GM18907 (cell line): ENCODE data around the gene TM4SF20.
"Not testable (repeated sequence)": the region's sequence is repeated elsewhere in the genome, so short reads cannot be mapped to it uniquely, and the experiment has no call there.

Experiments
- ATAC-seq: cut with Tn5 transposase; IDR thresholded peaks from one replicate; pipeline ENCODE4 v1.9.1; 2021; ENCODE audit warnings: mild to moderate bottlenecking, moderate library complexity; ENCODE audit not compliant: unreplicated experiment

Gene TM4SF20

DNA sequence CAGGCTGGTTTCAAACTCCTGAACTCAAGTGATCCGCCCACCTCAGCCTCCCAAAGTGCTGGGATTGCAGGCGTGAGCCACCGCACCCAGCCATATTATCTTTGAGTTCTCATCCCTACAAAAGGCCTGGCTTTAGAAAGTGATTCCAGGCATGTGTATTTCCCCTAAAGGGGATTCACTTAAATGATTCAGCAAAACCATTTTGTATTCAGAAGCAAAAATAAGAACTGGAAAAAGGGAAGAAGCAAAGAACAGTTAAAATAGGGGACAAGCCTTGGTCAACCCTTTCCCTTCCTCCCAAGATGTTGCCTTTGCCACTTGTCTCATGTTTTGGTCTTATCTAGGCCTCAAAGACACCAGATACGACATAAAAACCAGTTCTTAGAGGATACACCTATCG lies 10.5 kb downstream of the TM4SF20 start:
- no peak for ATAC-seq

DNA sequence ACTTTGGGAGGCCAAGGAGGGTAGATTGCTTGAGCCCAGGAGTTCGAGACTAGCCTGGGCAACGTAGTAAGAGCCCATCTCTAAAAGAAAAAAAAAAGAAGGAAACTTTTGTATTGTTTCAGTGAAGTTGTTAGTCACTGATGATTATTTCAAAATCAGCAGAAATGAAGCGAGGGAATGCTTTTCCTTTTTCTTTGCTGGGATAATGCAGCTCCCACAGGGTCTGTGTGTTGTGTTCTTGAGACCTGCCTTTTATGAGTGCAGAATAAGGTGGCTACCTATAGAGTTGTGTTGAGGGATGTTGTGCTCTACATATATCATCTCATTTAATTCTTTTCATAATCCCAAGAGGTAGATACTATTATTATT lies 11.7 kb downstream of the TM4SF20 start:
- ATAC-seq, result no peak

DNA sequence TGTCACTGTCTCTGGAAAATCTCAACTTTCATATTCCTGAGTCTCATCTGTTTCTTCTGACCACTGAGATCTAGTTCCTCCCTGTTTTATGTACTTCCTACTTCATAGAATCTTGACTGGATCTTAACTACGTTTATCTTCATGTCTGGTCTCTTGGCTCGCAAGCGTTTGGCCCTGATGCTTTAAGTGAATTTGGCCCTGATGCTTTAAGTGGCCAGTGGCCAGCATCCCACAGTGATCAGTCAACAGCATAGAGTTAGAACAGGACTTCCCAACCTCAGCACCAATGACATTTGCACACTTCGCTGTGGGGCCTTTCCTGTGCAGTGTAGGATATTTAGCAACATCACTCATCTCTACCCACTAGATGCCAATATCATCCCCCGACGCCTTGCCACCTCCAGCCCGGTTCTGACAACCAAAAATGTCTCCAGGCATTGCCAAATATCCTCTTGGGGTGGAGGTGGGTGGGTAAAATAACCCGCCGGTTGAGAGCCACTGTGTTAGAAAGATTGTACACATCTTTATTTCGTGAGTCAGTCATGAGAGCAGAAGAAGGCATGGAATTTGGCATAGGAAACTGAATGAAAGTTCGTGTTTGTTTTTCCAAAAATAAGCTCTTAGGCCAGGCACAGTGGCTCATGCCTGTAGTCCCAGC lies 12.2 kb downstream of the TM4SF20 start:
- ATAC-seq, result no peak

DNA sequence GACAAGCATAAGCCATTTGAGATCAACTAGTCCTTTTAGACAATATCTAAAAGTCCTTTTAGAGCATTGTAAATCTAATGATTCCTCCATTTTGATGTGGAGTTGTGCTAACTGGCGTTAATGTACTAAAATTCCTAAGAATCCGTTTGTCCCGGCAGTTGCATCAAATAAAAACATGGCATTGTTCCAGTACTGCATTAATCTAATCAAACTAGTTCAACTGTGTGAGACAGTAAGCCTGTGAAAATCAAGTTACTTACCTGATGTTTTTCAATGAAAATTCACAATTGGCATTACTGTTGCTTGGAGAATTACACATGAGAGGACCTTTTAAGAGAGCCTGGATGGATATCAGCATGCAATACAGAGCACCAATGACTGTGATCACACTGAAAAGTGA lies 13.3 kb downstream of the TM4SF20 start:
- no peak for ATAC-seq

DNA sequence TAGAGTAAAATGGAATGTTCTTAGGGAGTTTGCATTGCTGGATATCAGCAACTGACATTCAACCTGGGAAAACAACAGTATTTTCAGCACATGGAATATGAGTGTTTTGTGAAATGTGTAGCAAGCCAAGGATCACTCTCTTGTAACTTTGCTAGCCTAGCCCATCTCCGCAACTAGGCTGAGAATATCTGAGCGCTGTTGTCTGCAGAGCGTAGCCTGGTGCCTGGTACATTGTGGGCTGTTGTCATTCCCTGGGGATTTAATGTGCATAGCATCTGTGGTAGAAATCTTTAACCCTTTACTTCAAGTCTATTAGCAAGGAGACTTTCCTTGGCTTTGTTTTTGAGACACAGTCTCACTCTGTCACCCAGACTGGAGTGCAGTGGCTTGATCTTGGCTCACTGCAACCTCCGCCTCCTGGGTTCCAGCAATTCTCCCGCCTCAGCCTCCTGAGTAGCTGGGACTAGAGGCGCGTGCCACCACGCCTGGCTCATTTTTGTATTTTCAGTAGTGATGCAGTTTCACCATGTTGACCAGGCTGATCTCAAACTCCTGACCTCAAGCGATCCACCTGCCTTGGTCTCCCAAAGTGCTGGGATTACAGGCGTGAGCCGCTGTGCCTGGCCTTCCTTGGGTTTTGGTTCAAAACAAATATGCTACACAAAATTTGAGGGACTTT lies 14.4 kb downstream of the TM4SF20 start:
- ATAC-seq, result not testable (repeated sequence)

GRCh38 chr2:227363756-227364155 lies 15.3 kb downstream of the TM4SF20 start:
- ATAC-seq, result no peak

DNA sequence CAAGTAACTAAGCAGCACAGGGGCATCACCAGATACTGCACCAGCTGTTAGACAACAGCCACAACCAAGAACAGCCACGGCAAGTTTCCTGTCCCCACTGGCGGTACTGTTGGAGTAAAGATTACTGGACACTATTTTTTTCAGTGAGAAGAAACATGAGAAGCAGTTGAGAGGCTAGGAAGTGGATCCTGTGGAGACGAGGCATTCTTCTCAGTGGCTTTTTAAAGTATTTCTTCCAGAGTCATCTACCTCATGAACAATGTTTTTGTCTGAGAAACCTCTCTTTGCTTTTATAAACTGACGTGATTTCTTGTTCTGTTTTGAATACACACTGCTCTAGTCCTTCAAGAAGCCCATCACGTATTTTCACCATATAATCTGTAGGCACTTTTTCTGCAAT lies 18.8 kb downstream of the TM4SF20 start:
- no peak for ATAC-seq

DNA sequence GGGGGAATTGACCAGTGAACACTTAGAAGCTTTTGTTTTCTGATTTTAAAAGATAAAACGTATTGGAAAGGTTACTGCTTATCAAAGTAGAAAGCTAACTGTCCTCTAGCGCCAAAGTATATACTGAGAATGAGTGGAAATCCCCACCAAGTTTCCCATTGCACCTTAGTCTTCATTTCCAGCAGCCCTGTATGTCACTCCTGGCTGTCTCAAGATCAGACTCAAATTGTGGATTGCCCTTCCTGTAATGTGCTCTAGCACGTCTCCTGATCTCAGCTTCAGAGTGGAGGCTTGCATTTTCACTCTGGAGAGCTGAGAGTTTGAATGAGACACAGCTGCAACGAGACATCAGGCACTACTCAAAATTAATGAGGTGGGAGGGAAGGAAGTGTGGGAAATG lies 27.5 kb downstream of the TM4SF20 start:
- ATAC-seq, result peak; percentile 86

GRCh38 chr2:227349989-227350612 lies 29.0 kb downstream of the TM4SF20 start:
- ATAC-seq, result no peak

DNA sequence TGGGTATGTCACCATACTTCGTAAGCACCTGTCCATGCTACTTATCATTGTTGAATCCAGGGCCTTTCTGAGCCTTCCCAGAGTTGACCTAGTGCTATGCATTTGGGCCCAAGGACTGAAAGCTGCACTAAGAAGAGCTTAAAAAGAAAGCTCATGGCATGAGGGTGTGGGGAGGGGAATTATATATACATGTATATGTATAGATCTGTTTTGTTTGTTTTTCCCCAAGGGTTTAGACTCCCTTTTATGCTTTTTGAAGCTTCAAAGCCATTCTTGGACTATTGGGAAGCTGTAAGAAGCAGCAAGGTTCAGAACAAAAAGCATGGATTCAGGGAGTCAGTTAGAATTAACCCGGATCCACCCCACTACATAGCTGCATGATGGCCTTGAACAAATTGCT lies 30.8 kb downstream of the TM4SF20 start:
- ATAC-seq, result no peak

- ATAC-seq, result no peak
These were observed 32.0 kb downstream of the TM4SF20 start for GRCh38 chr2:227347117-227347516.

GRCh38 chr2:227344231-227344630 lies 34.9 kb downstream of the TM4SF20 start:
- no peak for ATAC-seq

DNA sequence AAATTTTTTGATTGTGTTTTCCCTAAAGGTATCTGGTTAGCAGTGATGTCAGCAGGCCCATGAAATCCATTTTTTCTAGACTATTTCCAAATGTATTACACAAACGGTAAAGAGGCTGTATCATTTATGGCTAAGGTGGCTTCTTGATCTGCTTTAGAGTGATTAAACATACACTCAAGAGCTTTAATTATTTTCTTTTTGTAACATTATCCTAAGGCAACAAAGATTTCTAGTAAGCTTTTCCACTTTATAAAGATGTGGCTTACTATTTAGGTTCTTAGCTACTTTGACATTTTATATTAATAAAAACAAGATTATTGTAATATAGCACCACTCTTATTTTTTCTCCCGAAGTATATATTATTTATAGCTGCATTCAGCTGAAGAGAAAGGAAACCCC lies 37.6 kb downstream of the TM4SF20 start:
- no peak for ATAC-seq

DNA sequence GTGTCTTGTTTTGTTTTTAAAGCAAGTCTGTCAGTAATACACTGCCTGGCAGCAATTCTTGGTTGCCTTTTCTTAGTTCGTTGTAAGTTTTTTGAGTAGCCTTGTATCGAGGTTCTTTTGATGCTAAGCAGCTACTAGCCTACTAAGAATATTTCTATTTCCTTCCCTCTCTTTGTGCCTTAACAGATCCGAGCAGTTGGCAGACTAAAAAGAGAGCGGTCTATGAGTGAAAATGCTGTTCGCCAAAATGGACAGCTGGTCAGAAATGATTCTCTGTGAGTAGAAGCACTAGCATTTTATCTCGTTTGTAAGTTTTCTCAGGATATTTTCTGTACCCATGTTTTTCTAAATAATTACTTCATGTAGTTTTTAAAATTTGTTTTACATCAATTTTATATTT lies 39.0 kb downstream of the TM4SF20 start:
- no peak for ATAC-seq

GRCh38 chr2:227339098-227339599 lies 40.0 kb downstream of the TM4SF20 start:
- ATAC-seq, result peak; percentile 53

DNA sequence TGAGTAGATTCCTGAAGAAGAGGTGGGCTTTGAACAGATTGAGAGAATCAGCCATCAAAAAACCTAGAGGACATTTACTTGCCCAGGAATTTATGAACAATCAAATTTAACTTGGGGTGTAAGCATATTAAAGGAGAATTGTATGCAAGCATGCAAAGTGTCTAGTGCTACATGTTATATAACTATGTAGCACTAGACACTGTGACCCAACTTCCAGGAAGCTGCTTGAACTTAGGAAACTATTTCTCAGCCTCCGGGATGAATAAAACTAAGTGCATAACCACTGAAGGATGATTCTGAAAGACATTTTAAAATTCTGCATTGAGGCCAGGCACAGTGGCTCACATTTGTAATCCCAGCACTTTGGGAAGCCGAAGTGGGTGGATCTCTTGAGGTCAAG lies 41.7 kb downstream of the TM4SF20 start:
- no peak for ATAC-seq

GRCh38 chr2:227335713-227336112 lies 43.4 kb downstream of the TM4SF20 start:
- ATAC-seq, result no peak

DNA sequence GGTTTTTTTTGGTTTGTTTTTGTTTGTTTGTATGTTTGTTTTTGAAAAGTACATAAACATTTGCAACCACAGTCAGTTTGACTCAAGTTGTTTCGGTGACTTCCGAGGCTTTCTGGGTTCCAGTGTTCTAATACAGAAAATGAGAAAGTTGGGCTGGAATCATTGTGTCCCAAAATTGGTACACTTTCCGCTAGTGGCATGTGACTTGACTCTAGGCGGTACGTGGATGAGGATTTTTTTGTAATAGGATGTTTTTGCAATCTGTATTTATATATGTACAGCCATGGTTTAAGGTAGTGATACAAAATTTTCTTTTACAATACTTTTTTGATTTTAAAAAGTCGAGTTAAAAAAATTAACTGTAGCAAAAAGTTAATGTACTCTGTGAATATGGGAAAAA lies 52.3 kb downstream of the TM4SF20 start:
- no peak for ATAC-seq

DNA sequence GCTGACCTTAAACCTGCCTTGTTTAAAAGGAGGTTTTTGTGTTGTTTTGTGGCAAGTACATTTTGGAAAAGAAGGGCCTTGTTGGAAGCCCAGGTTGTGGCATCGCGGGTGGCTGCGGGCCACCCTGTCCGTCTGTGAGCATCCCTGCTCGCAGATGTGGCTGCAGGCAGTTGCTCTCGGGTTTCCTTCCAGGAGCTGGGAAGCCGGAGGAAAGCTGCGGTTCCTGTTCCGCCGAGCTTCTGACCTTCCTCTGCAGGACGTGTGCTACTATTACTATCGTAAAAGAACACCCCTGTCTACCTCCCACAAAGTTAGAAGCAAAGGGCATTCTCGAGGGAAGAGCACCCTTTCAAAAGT lies 53.3 kb downstream of the TM4SF20 start:
- ATAC-seq, result peak; percentile 19

GRCh38 chr2:227324995-227325838 lies 53.9 kb downstream of the TM4SF20 start, which contains the start of gene MFF:
Gene MFF, plus strand, starts transcription at chr2:227325251. Its CDS starts 5,415 bp downstream, at chr2:227330666.
- ATAC-seq, result peak; percentile 99

GRCh38 chr2:227324642-227324994 lies 54.5 kb downstream of the TM4SF20 start:
- peak; percentile 20 for ATAC-seq
